ENCODE measurements around the gene CORO2A.
"Not testable (repeated sequence)": the region's sequence is repeated elsewhere in the genome, so short reads cannot be mapped to it uniquely, and the experiment has no call there.

CORO2A gene

GRCh38 chr9:98104445-98104881 lies 88.0 kb downstream of the CORO2A start:
- no peak for DNase-seq

DNA sequence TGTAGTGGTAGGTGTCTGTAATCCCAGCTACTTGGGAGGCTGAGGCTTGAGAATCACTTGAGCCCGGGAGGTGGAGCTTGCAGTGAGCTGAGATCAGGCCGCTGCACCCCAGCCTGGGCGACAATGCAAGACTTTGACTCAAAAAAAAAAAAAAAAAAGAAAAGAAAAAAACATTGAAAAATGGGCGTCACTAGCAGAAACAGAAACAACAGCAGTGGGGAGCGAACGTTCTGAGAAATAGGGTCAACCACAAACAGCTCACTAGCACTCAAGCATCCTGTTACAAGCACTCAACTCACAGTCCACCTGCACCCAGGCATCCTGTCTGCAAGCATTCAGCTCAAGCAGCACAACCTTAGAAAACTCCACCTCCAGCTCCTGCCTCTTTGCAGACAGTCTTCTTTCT lies 90.6 kb downstream of the CORO2A start:
- peak; percentile 96 for DNase-seq

- DNase-seq: no peak
These were observed 91.0 kb downstream of the CORO2A start for GRCh38 chr9:98101416-98101815.

- DNase-seq: no peak
These were observed 92.0 kb downstream of the CORO2A start for GRCh38 chr9:98100456-98100855.

GRCh38 chr9:98099898-98100297 lies 92.5 kb downstream of the CORO2A start:
- DNase-seq: peak; percentile 91

DNA sequence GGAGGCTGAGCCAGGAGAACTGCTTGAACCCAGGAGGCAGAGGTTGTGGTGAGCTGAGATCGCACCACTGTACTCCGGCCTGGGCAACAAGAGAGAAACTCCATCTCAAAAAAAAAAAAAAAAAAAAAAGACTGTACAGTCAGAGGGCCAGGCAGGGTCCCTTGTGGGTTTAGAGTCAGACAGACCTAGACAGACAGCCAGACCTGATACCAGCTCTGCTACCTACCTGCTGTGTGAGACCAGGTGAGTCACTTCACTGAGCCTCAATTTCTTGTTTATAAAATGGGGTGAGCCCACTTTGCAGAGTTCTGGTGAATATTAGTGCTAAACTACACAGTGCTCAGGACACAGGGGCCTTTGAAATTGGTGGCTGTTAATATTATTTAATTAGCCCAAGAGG lies 93.1 kb downstream of the CORO2A start:
- peak; percentile 72 for DNase-seq

DNA sequence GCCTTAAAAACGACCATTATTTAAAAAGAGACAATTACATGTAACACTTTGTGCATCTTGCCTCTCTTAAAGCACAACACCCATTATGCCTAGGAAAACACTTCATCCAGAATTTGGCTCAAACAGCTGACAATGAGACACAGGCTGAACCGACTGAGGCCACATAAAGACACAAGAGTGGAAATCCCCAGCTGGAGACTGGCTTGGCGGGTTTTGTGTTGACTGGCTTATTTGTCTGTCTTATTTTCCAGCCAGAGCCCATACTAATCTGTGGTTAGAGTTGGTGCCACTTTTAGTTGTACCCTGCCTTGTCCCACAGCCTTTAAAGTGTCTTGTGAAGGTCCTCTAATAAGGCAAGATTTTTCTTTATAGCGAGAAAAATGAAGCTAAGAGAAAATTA lies 94.6 kb downstream of the CORO2A start:
- DNase-seq: peak; percentile 91

- no peak for DNase-seq
These were observed 96.3 kb downstream of the CORO2A start for GRCh38 chr9:98096091-98096490.

DNA sequence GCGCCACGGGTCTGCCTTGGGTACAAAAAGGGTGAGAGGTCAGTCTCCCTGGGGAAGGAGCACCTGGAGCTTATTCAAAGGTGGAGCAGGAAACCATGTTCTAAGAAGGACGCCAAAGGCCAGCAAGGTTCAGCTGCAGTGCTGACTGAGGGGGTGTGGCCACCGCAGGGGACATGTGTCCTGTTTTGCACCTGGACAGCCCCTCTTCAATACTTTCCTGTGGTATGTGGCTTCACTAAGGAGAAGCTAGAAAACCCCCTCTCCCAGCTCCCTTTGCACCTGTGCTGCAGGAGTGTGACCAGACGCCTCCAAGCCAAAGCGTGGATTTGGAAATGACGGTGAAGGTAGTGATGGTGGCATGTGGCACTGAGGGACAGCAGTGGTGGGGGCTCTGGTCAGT lies 97.0 kb downstream of the CORO2A start:
- no peak for DNase-seq

DNA sequence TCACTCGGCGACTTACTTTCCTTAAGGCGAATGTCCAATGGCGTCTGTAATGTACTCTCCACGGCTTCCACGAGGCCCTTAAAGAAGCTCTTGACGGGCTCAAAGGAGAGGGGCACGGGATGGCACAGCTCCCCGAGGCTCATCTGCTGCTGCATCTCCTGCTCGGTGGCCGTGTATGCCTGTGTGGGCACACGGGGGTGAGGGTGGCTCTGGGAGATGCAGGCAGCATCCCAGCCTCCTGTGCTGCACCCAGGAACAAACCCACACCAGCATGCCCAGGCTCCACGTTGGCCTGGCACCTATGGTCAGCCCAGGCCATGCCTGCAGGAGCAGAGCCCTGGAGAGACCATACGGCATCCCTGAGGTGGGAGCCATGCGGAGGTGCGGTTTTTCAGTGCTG lies 97.6 kb downstream of the CORO2A start:
- no peak for DNase-seq

DNA sequence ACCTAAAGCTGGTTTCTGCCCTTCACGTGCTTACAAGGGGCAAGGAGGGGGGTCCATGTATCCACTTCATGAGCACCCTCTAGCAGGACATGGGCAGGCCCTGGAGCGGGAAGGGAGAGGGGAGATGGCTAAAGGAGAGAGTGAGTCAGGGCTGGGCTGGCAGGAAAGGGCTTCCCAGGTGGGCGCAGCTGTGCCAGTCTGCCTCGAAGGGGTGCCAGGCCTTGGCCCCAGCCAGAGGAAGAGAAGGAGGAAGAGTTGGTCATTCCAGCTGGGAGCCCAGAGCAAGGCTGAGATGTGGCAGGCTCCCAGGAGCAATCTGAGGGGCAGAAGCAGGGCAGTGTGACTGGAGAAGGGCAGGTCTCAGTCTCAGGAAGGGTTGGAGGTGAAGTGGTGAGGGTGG lies 98.1 kb downstream of the CORO2A start:
- no peak for DNase-seq

- DNase-seq: no peak
These were observed 99.9 kb downstream of the CORO2A start for GRCh38 chr9:98092613-98092931.

GRCh38 chr9:98091735-98092612 lies 100.5 kb downstream of the CORO2A start:
- DNase-seq: no peak

DNA sequence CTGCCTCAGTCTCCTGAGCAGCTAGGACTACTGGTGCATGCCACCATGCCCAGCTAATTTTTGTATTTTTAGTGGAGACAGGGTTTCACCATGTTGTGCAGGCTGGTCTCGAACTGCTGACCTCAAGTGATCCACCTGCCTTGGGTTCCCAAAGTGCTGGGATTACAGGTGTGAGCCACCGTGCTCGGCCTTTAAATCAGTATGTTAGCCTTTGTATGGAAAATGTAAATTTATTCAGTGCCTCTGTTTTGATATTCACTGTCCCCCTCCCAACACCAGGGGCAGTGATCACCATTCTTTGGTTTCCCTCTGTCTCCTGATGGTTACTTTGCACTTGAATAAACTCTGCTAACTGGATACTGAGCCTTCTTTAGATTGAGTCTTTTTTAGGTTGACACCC lies 101.8 kb downstream of the CORO2A start:
- DNase-seq: not testable (repeated sequence)

GRCh38 chr9:98087420-98088354 lies 104.8 kb downstream of the CORO2A start:
- DNase-seq: no peak

GRCh38 chr9:98086461-98086860 lies 106.0 kb downstream of the CORO2A start:
- no peak for DNase-seq

- DNase-seq: no peak
These were observed 106.5 kb downstream of the CORO2A start for GRCh38 chr9:98085944-98086343.

- no peak for DNase-seq
These were observed 107.4 kb downstream of the CORO2A start for GRCh38 chr9:98085058-98085457.

GRCh38 chr9:98084396-98084795 lies 108.0 kb downstream of the CORO2A start:
- DNase-seq: no peak

DNA sequence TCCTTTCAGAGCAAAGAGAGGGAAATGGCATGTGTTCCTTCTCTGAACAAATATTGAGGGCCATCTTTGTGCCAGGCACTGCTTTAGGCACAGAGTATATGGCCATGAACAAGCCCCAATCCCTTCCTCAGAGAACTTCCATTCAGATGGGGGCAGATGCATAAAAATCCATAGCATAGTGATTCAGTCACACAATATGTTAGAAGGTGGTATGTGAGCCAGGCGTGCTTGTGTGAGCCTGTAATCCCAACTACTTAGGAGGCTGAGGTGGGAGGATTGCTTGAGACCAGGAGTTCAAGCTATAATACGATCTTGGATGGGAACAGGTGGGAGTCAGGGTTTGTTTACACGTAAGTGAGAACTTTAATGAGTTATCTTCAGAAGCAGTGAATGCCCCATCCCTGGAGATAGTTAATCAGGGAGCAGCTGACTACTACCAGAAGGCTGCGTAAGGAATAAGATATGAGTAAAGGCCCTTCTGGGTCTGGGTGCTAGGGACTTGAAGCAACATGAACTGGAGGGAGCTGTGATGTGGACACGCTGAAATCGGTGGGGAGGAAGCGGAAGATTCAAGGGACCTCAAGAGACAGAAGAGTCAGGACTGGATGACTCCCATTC lies 108.8 kb downstream of the CORO2A start:
- DNase-seq: no peak

DNA sequence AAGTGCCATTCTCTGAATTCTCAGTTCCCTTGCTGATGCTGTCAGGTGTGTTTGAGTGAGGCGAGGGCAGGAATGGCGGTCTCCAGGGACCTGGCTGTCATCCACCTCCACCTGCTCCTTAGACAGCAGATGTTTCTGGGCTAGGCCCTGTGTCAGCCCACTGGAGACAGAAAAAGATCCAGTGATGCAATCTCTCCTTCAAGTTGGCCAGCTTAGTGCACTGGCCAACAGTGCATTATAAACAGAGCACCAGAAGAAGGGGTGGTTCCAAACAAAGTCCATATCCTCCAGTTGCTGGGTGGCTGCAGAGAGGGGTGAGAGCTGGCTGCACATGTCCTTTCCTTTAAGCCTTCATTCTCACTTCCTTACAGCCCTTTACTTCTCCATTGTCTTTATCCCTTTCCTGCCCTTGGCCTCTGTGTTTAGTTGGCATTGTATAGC lies 109.4 kb downstream of the CORO2A start:
- DNase-seq: no peak

DNA sequence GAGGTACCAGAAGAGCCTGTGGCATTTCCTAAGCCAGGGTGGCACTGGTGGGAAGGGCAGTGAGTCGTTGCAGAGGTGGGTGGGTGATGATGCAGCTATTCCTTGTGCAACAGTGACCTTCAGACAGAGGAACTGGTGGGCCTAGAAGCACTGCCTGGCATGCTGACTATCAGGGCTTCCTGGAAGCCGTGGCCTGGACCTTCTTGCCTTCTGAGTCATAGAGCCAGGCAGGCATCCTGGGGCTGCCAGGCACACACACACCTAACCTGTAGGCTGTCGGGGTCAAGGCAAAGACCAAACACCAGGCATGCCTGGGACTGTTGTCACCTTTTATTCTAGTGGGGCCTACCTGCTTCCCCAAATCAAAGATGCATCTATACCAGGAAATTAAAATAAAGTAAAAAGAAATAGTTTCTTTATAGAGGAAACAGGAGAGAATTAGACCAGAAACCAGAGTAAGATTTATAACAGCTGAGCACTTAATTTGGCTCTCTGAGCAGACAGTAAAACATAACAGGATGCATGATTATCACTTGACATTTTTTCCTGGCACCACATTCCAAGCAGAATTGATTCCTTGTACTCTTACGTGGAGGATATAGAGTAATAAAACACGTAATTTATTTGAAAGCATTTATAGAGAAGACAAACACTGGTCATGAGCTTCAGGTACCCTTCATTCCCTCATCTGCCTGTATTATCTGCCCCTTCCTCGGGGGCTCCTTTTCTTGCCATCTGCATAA lies 110.8 kb downstream of the CORO2A start:
- peak; percentile 31 for DNase-seq

- no peak for DNase-seq
These were observed 111.7 kb downstream of the CORO2A start for GRCh38 chr9:98080780-98081179.

All from NCI-H2029 treated with DMSO at 0.1 percent for 48 hours (cell line).